ENCODE measurements around the gene SEC61A1. TPM values are rescaled to one million over a fixed set of nuclear protein-coding genes. Genes with fewer than 3 reads are reported as not detected.

SEC61A1 gene
- total RNA-seq, 1 donor from 2014 or later: 246 TPM

GRCh38 chr3:128054367-128054766 is 2.1 kb downstream of the SEC61A1 start:
- intact Hi-C loops (cut with micrococcal nuclease): loop anchor here (5.0 to 10.0 kb wide), 6 partner anchors 393 to 1970 kb away; partner anchors contain the start of genes CHCHD6, MBD4, SLC41A3 and ZXDC

GRCh38 chr3:128056258-128056657 is 4.0 kb downstream of the SEC61A1 start:
- intact Hi-C loops (cut with micrococcal nuclease): loop anchor here (10.0 kb wide), 1 partner anchor 1971 kb away; the partner anchor contains the start of gene SLC41A3

GRCh38 chr3:128060473-128061381 is 8.5 kb downstream of the SEC61A1 start:
- intact Hi-C loops (cut with micrococcal nuclease): no loop called here

DNA sequence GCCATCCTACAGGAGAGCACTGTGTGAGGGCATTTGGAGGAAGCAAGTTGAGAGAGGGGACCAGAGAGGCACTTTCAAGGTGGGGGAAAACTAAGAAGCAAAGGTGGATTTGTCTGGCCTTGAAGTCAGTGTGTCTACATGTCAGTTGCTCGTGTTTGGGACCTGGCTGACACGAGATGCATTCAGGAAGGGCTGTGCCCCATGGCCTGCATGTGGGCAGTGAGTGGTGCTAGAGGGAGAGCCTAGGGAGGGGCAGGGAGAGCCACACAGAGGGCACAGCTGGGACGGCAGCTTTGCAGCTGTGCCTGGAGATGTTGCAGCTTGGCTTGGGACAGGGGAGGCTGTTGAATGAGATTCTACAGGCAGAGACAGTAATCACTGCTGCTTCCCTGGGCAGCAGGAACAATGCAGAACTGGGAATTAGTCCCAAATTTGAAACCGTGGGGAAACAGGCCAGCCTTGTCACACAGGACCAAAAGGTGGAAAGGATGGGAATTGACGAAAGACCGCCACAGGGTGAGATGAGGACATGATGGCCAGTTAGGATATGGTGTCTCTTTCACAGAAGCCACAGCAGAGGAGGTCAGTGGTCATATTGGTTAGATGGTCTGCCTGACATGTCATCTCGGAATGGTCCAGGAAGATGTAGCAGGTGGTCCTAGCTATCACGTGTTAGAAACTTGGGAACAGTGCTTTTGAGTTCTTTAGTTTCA is 10.0 kb downstream of the SEC61A1 start:
- intact Hi-C loops (cut with micrococcal nuclease): no loop called here

DNA sequence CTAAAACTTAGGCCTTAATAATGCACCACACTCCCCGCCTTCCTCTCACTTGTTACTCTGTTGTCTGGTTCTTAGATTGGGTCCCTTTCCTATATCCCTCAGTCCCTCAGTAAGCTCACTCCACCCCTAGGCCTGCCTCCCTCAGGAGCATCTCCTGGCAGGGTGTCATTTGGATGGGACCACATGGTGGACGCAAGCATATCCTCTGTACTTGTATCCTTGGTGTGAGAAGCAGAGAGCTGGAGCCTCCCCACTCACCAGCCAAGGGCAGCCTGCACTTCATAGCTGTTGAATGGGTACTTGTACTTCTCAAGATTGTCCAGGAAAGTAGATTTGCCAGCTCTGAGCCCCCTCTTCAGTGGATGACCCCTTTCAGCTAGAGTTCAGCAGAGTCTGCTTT is 11.6 kb downstream of the SEC61A1 start:
- intact Hi-C loops (cut with micrococcal nuclease): no loop called here

- intact Hi-C loops (cut with micrococcal nuclease): no loop called here
Observed at GRCh38 chr3:128064962-128065361, 12.7 kb downstream of the SEC61A1 start.

GRCh38 chr3:128066114-128066513 is 13.9 kb downstream of the SEC61A1 start:
- intact Hi-C loops (cut with micrococcal nuclease): no loop called here

DNA sequence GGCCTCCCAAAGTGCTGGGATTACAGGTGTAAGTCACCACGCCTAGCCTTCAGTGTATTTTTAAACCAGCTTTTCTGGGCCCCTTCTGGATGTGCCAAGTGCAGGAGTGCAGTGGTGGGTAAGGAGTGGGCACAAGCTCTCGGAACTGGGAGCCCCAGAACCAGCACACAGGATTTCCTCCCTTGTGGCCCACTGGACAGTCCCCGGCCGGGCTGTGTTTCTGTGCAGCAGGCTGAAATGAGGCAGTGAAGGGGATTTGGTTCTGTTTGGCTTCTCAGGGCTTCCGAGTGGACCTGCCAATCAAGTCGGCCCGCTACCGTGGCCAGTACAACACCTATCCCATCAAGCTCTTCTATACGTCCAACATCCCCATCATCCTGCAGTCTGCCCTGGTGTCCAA is 14.4 kb downstream of the SEC61A1 start:
- intact Hi-C loops (cut with micrococcal nuclease): no loop called here

- intact Hi-C loops (cut with micrococcal nuclease): no loop called here
Observed at GRCh38 chr3:128067489-128067888, 15.3 kb downstream of the SEC61A1 start.

DNA sequence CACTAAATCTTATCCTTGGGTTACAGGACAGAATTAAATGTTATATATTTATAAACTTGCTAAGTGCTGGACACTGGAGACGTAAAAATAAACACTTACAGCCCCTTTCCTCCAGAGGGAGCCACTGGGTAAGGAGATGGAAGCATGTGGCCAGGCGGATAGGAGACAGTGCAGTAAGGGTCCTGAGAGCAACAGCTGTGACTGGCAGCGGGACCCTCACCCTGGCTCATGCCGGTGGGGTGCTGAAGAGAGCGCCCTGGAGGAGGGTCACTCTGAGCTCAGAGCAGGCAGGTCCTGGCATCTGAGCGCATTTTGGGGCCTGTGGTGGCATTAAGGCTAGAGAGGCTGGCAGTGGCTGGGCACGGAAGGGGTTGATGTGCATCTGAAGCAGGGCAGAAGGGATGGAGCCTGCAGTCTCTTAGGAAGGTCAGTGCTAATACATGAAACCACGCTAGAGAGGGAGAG is 16.0 kb downstream of the SEC61A1 start:
- intact Hi-C loops (cut with micrococcal nuclease): no loop called here

GRCh38 chr3:128069271-128069670 is 17.0 kb downstream of the SEC61A1 start:
- intact Hi-C loops (cut with micrococcal nuclease): no loop called here

- intact Hi-C loops (cut with micrococcal nuclease): no loop called here
Observed at GRCh38 chr3:128070898-128071591, 18.8 kb downstream of the SEC61A1 start.

DNA sequence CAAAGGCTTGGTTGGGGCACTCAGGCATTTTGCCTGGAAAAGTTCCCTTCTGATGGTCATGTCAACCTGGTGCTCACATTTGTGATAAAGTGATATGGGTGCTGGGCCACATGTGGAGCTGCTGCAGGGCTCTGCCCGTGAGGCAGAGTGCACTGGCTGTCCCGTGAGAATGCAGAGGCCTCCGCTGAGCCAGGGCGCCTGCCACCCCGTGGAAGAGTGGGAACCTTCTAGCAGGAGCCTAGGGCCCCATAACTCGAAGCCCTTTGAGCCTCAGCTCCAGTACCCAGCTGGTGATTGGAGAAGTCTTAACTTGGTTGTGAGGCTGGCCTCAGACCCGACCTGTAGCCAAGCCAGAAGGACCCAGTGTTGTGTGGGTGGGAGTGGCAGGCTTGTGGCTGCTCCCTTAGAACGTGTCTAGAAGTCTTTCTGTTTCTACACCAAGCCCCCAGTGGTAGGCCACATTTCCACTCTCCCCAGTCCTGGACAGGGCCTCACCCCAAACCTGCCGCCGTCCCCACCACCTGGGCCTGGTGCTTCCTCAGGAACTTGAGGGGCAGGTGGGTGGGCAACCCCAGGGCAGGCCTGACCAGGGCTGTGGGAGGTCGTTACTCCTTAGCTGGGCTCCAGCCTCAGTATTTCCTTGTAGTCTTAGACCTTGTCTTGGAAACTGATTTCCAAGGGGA is 19.7 kb downstream of the SEC61A1 start:
- intact Hi-C loops (cut with micrococcal nuclease): no loop called here

- intact Hi-C loops (cut with micrococcal nuclease): no loop called here
Observed at GRCh38 chr3:128072454-128073184, 20.4 kb downstream of the SEC61A1 start.

GRCh38 chr3:128073185-128073725 is 21.0 kb downstream of the SEC61A1 start:
- intact Hi-C loops (cut with micrococcal nuclease): no loop called here

GRCh38 chr3:128073807-128074206 is 21.6 kb downstream of the SEC61A1 start:
- intact Hi-C loops (cut with micrococcal nuclease): loop anchor here (2.0 kb wide), 1 partner anchor 415 kb away; no protein-coding TSS in a partner anchor

DNA sequence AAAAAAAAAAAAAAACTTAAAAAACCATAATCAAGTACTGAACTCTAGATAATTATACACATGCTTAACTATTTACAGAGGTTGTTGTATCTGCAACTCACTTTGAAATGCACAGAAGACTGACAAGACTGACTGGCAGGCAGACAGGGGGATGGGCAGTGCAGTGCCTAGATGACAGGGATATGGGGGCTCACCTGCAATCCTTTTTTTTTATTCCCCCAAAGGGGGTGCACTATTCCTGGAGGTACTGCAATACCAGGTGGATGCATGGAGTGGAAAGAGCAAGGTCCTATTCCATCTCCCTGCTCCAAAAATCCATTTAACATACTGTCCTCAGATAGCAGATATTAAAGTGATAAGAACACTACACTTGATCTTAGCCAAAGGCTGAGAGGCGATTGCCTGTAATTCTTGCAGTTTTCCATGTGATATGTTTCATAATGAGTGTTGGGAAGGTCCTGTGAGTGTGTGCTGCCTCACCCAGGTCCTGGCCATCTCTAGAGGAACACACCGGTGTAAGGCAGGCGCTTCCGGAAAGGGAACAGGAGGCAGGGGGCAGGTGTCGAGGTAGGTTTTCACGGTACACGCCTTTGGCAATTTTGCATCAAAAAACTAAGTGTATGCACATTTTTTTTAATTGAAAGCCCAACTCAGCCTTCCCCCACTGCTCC is 22.7 kb downstream of the SEC61A1 start:
- intact Hi-C loops (cut with micrococcal nuclease): loop anchor here (1.0 to 5.0 kb wide), 8 partner anchors 20 to 532 kb away; partner anchors contain the start of genes EEFSEC and SEC61A1

GRCh38 chr3:128075522-128076482 is 23.6 kb downstream of the SEC61A1 start:
- intact Hi-C loops (cut with micrococcal nuclease): loop anchor here (1.0 to 5.0 kb wide), 8 partner anchors 19 to 531 kb away; partner anchors contain the start of genes EEFSEC and SEC61A1
